Endometrium (tissue), 2 donors: ENCODE data around the gene RTKN2.

ENCODE experiments used
- FAIRE-seq: peaks from 2 replicates; lab custom pipeline; 2012; peaks lifted over from hg19 to GRCh38; lab: Jason Lieb, UNC
- donor health status: control.
- donor health status: control.

RTKN2 gene

DNA sequence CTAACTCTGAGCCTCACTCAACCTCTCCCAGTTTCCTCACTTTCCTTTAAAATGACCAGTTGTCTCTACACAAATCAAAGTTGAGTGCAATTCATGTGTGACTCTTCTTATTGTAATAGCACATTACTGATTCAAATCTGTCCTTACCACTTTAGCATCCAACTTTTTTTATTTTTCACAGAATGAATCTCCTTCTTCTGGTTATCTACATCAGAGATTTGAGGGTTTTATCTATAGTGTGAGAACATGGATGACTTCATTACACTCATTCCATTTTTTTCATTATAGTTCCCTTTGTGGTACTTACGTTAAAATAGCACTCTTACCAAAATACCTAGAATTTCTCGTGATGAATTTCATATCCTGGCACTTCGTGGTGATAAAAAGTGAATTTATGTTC lies 43.3 kb downstream of the RTKN2 start:
- no peak for FAIRE-seq

DNA sequence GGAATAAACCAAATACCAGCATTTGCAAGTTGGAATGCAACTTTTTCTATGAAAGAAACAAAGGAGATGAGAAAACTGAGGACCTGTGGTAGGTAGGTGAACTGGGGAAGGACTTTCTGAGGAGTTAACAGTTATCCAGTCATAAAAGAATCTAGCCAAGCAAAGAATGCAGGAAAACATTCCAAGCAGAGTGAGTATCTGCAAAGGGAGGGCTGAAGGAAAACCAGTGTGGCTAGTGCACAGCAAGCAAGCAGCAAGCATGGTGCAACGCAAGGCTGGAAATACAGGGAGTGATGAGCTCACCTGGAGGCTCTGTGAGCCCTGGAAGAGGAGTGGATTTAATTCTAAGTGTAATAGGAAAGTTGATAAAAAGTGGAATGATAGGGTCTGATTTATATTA lies 44.0 kb downstream of the RTKN2 start:
- FAIRE-seq: no peak

DNA sequence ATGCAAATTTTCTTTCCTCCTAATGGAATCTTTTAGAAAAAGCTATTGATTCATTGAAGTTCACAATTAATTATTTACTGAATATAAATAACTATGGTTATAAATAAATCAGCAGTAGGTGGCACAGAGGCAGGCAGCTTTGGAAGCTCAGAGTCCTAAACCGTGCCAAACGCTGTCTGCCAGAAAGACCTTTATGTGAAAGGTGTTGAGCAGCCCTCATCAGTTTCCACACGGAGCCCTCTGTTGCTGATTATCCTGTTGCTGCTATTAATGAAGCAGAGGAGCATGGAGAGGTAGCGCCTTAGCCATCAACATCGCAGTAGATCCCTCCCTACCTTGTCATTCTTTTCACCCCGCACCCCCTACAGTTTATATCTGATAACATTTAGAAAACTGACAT lies 51.0 kb downstream of the RTKN2 start:
- FAIRE-seq: no peak

DNA sequence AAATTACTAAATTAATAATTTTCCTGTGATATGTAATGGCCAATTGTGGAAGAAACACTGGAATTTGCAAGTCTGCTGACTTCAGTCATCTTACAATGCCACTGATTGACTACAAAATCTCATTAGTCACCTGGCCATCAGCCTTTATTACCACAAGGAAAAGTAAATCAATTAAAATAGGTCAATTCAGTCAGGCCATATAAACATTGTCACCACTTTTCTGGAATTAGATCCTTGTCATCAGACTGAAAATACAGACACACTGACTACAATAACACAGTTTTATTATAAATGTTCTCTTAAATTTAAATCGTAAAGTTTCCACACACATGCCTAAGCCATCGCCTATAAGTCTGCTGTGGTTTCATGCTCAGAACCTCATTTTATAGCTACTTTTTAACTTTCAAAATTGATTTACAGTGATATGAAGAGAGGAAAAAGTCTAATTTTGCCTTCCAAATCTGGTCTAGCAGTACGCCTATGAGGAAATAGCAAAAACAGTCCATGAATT lies 54.2 kb downstream of the RTKN2 start:
- no peak for FAIRE-seq

DNA sequence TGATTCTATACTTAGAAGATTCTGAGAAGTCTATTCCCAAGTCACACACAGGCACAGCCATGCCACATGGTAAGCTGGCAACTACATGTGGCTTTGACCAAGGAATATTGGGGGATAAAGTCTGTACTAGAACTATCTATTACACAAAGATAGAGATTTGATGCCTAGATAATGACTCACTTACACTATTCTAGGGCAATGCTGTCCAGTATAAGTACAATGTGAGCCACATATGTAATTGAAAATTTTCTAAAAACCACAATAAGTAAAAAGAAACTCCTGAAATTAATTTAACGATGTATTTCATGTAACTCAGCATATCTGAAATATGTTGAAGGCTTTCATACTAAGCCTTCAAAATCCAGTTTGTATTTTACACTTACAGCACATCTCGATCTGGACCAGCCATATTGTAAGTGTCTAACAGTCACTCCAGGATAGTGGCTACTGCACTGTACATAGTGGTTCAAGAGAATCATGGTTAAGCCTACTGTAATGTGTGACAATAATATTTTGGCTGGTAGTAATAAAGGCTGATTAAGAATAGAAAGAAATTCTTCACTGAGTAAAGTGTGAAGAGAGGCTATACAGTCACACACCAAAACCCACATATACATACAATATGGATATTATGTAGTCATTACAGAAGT lies 62.8 kb downstream of the RTKN2 start:
- FAIRE-seq: no peak

DNA sequence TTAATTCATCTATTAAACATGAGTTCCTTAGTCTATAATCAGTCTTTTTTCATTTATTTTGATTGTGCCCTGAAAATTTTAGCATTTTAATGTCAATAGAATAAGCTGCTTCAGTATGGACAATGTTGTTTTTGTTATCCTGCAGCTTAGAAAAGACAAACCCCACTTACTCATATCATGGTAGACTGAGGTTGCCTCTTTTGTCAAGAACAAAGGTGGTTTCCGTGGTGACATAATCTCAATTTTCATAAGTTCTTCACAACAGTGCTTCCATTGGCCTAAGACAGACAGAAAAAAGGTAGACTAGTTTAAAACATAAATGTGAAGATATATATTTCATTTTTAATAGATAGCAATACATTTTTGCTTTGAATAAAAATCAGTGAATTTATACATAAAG lies 69.1 kb downstream of the RTKN2 start:
- FAIRE-seq: no peak

DNA sequence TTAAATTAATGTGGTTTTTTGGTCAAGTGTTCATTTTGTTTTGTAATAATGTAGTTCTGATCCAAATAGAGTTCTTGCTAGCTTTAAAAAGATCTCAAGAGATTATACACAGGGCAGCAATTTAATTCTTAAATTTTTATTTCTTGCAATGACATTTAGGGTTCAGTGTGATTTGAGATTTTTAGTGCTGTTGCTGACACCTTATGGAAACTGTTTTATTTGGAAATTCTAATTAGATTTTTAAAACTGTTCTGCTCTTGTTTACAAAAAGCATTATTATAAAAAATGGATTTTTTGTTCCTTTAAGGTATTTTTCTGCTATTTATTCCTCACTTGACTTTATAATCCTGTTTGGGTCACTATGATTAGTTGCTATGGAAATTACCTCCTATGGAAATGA lies 72.1 kb downstream of the RTKN2 start:
- FAIRE-seq: no peak

DNA sequence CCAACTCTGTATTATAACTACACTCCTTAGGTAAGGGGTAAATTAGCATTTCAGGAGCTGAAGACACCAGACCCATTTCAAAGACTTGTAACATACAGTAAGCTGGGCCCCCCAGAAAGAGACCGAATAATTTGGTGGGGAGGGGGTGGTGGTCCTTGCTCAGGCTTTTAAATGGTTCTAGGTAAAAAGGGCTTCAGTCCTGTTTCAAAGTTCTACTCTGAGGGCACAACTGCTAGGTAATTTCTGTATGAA lies 73.0 kb downstream of the RTKN2 start:
- FAIRE-seq: no peak

DNA sequence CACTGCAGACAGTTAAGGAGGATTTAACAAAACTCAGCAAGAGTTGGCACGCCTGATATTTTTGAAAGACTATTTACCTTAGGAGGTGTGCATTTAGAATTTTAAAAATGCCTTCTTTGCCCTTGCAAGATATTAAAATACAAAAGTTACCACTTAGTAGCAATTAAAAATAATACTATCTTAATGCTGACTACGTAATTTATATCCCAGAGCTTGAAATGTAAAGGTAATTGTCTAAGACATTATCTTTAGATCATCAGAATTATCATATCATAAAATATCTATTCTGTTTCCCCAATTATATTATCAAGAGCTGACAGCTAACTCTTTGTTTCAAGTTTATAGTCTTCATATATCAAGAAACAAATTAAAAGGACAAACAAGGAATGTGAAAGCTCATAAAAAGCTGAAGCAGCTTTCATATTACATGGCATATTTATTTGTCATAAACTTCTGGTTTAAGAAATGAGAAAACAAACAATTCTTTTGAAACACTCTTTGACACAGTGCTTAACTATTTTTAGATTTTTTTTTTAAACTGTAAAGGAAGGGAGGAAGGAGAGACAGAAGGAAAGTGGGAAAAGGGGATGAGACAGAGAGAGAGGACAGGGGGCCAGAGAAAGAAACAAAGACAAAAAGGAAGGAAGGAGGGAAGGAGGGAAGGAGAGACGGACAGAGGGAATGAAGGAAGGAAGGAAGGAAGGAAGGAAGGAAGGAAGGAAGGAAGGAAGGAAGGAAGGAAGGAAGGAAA lies 73.5 kb downstream of the RTKN2 start:
- peak; percentile 83 for FAIRE-seq

DNA sequence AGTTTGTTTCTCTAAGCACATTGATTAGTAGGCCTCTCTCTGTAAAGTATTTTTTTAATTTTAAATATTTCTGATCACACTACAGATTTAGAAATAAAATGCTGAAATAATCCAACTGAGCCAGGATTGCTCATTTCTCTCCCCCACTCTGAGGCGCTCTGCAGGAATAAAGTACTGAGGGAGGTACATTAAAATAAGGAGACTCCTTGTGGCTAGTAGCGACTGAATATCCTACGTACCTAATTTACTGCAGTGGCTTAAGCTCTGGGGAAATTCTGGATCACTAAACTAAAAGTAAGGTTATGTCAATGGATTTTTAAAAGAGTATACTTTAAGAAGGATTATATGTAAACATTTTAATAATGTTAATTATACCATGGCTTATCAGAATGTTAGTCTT lies 75.2 kb downstream of the RTKN2 start:
- FAIRE-seq: no peak

DNA sequence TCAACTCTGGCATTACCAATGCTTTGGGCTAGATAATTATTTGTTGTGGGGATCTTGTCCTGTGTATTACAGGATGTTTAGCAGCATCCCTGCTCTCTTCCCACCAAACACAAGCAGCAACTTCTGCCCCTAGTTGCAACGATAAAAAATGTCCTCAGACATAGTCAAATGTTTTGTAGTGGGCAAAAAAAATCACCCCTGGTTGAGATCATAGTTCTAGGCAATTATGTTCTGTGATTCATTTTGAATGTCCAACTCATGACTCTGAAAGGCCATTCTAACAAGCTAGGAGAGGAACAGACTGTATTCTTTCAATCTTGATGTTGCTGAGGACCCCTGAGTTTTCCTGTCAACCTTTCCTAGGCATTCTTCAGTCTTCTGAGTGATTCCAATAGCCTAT lies 79.5 kb downstream of the RTKN2 start:
- FAIRE-seq: no peak

DNA sequence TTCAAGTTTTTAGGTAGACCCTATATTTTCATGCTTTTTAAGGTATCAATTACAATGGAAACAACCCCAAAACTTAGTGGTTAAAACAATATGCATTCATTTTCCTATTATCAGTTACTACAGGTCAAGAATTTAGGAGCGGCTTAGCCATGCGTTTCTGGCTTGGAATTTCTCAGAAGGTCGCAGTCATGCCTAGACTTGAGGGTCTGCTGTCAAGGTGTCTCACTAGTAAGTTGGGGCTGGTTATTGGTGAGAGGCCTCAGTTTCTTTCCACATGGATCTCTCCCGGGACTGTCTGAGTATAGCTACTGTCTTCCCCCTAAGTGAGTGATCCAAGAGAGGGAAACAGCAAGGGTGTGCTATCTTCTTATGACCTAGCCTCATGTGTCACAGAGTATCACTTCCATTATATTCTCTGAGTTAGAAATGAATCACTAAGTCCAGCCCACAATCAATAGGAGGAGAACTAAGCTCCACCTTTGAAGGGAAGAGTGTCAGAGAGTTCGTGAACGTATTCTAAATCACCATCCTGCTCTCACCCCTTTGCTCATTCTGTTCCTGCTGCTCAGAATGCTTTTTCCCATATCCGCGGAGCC lies 80.5 kb downstream of the RTKN2 start:
- no peak for FAIRE-seq

DNA sequence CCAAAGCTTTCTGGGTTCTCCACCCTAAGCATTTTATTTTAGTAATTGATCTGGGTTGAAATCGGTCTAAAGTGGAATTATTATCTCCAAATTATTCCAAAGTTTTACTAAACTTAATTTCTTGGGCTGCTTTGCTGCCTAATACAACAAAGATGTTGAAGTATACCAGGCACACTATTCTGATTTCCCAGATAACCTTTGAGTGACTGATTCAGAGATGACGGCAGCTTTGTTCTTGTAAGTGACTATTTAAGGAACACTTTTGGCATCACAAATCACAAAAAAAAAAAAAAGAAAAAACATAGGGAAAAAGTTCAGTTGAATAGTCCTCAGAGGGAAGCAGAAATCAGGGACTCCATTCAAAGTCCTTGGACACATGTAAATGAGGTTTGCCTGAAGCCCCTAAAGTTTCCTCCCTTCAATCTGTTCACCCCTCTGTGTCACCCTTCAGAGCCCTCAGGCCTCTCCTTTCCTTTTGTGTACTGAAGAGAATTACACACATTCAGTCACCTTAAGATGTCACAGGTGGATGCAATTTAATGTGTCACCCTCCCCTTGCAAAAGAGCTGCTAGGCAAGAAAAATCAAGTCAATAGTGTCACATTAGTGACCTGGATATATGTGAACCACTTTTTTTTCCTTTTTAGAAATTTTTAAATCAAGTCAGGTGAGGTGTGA lies 81.5 kb downstream of the RTKN2 start:
- FAIRE-seq: no peak

DNA sequence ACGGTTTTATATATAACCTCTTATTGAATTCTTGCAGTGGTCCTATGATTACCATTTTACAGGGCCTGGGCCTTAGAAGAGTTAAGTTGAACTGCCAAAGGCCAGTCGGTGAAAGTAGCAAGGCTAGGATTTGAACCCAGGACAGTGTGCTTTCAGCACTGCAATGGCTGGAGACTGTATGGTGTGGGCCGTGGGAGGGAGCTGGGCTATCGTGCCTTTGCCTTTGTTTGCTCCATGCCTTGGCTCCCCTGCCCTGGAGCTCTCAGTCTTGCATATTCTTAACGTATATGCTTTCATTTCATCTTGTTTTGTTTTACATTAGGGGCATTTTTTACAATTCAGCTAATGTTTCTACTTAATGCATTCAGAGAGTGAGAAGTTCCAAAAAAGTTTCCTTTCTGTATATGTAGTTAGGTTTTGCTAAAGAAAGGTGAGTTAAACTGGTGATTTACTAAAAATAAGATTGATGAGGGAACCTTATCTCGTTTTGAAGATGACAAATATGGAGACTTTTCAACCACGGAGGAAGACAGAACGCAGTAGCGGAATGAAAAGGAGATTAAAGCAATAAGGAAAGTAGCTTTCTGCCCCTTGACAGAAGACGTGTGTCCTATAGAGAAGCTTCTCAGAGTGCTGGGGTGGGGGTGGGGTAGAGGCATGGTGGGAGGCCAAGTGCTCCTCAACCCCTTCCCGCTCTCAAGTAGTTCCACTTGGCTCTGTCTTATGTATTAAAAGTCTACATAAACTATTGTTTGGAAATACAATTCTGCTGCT lies 82.5 kb downstream of the RTKN2 start:
- no peak for FAIRE-seq

DNA sequence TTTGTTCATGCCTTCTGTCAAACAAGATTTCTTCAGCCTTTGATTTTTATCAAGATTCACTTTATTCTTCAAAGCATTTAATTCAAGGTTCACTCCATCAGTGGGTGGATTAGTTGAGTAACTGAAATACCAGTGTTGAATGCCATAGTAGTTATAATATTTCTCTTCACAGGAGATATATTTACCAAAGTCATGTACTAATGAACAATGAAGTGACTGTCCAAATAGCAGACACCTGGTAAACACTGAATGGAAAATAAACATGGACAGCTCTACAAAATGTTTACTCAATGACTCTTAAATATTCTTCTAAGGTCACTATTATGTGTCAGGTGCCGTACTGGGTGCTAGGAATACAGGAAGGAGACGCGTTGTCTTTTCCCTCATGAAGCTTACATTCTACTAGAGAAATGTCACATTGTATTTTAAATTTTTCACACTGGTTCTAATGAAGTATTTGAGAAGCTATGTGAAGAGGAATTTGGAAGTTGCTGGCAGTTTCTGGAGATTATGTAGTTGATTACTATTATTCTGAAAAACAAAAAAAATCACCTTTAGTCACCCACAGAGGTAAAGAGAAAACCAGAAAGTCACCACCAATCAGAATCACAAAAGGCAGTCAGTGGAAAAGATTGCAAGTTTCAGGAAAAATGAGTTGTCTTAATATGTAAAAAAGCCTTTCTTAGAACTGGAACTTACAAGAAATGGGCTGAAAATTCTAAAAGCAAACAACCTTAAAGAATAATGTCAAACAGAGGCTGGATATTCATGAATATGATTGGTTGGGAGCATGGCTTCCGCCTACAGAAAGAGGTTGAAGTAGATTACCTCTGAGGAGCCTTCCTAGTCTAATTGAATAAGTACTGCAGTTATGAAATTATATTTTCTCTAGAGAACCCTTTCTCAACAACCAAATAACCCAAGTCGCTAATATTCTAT lies 84.5 kb downstream of the RTKN2 start:
- no peak for FAIRE-seq

DNA sequence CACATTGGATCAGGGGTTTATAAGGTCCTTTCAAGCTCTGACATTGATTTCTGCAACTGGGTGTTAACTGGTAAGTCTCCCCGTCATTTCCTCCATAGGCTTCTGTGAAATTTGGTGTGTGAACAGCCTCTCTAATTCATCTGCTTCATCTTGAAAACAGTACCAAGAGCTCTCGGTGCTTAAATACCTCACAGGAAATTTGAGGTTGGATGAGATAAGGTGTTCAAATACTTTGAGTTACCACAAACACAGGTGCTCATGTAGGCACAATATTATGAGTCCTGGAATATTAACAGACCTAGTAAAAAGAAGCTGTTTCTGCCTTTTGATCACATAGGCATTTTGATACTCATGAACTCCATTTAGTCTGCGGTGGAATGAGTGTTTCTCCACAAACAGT lies 85.2 kb downstream of the RTKN2 start:
- no peak for FAIRE-seq

DNA sequence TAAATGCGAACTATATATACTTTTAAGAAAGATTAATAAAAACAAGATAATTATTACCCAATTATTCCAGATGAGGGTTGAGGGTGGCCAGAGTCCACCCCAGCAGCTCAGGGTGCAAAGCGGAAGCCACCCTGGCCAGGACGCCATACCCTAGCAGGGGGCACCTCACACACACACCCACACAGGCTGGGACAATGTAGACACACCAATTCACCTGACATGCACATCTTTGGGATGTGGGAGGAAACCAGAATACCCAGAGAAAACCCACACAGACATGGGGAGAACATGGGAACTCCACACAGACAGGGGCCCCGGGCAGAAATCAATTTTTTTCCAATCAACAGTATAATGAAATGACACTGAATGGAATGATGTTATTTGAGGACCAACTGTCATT lies 86.0 kb downstream of the RTKN2 start:
- FAIRE-seq: no peak

DNA sequence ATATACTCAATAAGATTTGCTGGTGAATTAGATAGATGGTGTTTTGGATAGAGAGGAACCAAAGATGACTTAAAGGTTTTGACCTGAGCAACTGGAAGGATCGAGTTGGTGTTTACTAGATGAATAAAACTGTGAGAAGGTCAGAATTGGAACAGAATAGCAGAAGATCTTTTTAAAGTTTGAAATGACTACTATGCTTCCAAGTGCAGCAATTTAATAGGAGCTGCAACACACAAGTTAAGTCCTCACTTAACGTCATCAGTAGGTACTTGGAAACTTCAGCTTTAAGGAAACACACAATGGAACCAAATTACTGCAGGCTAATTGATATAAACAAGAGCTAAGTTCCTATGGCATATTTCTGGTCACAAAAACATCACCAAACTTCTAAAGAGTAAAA lies 86.5 kb downstream of the RTKN2 start:
- no peak for FAIRE-seq

DNA sequence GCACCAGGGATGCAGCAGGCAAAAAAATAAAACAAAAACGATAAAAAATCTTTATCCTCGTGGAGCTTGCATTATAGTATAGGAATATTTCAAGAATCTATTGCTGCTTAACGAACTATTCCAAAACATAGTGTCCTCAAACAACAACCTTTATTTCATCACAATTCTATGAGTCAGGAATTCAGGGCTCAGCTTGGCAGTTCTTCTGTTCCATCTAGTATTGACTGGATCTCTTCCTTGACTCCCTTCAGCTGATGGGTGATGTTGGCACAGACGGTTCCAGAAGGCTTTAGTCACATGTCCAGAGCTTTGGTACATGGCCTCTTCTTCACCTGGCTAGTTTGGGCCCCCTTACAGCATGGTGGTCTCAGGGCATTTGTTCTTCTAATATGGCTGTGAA lies 88.0 kb downstream of the RTKN2 start:
- FAIRE-seq: no peak

DNA sequence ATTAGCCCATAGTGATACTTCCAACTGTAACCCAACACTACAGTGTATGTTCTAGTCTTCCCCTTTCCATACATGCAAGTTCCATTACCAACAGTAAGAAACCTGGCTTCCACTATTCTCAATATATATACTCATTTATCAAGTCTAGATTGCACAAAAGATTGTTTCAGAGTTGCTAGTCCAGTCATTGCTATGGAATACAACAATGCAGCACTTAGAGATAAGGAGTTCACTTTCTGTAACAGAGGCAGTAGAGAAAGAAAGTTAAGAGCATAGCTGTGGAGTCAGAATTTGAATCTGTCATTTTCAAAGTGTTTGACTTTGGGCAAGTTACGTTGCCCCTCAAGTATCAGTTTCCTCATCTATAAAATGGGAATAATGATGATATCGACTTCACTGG lies 90.1 kb downstream of the RTKN2 start:
- no peak for FAIRE-seq

DNA sequence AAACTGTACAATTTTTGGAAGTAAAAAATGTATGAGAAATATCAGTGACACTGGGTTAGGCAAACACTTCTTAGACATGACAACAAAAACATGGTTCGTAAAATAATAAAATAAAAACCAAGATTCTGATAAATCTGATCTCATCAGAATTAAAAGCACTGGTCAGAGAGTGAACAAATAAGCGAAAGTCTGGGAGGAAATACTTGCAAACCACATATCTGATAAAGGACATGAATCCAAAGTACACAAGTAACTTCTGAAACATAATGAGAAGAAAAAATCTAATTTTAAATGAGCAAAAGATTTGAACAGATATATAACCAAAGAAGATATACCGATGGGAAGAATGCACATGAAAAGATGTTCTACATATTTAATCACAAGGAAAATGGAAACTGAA lies 91.5 kb downstream of the RTKN2 start:
- FAIRE-seq: no peak
